ENCODE measurements around the gene PEX16. TPM values are rescaled to one million over a fixed set of nuclear protein-coding genes. Genes with fewer than 3 reads are reported as not detected.
A peak's percentile ranks its signal among the peaks of the same experiment; 100 is the strongest.

The PEX16 gene
- total RNA-seq, 2 experiments from 2014 or later = 28.6 to 32.5 TPM

DNA sequence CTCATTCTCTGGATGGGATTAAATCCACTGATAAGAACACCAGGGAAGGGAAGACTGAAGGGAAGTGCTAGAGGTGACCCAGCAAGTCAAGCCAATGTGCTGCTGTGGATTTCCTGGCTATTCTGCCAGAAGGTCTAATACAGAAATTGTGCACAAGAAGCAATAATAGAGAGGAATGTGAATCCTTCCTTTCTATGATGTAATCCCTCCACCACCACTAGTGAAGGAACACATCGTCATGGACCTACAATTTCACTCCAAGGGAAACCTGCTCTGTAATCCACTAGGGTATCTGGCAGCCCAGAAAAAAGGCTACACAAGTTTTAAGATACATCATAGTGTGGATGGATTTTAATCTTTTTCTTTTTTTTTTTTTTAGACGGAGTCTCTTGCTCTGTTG is 22.2 kb upstream of the PEX16 start:
- H3K27ac Mint-ChIP-seq = no peak overlapping the region
- H3K27me3 Mint-ChIP-seq (ENCODE audit: low read depth) = no peaks in the 10 kb centered on the region
- intact Hi-C loops (cut with micrococcal nuclease) = no loop called here
- CTCF ChIA-PET = interaction anchor here (0.7 to 1.2 kb wide), 2 partner anchors 24 to 590 kb away, joined by 3 read pairs; no protein-coding TSS in a partner anchor
- DNase-seq = no peak
- peaks cover 5% of the 10 kb centered on the region for H3K36me3 Mint-ChIP-seq (ENCODE audit: low read depth)
- no peaks in the 10 kb centered on the region for H3K9me3 Mint-ChIP-seq
- H3K4me1 Mint-ChIP-seq (ENCODE audit: low read depth) = peaks cover 5% of the 10 kb centered on the region
- no peak overlapping the region for H3K4me3 Mint-ChIP-seq

- CTCF ChIA-PET = no interaction called here
- Mint-ChIP-seq H3K4me3 (no peak overlapping the region), H3K36me3 (ENCODE audit: low read depth) (no peaks in the 10 kb centered on the region), H3K9me3 (no peaks in the 10 kb centered on the region), H3K27ac (no peak overlapping the region), H3K4me1 (ENCODE audit: low read depth) (peaks cover 5% of the 10 kb centered on the region), H3K27me3 (ENCODE audit: low read depth) (no peaks in the 10 kb centered on the region)
- intact Hi-C loops (cut with micrococcal nuclease) = no loop called here
- no peak for DNase-seq
Measured at GRCh38 chr11:45937916-45938315, 20.2 kb upstream of the PEX16 start.

GRCh38 chr11:45936511-45937054 is 18.9 kb upstream of the PEX16 start:
- CTCF ChIA-PET = interaction anchor here (1.2 kb wide), 1 partner anchor 29 kb away, joined by 5 read pairs; no protein-coding TSS in a partner anchor
- Mint-ChIP-seq H3K4me1 (ENCODE audit: low read depth) (peaks cover 4% of the 10 kb centered on the region), H3K9me3 (no peaks in the 10 kb centered on the region), H3K36me3 (ENCODE audit: low read depth) (no peaks in the 10 kb centered on the region), H3K27ac (no peak overlapping the region), H3K4me3 (no peak overlapping the region), H3K27me3 (ENCODE audit: low read depth) (no peaks in the 10 kb centered on the region)
- DNase-seq = no peak
- intact Hi-C loops (cut with micrococcal nuclease) = no loop called here

- H3K27ac Mint-ChIP-seq = no peak overlapping the region
- H3K4me1 Mint-ChIP-seq (ENCODE audit: low read depth) = peaks cover 7% of the 10 kb centered on the region
- CTCF ChIA-PET = interaction anchor here (1.2 kb wide), 1 partner anchor 31 kb away, joined by 3 read pairs; no protein-coding TSS in a partner anchor
- no peak for DNase-seq
- no peaks in the 10 kb centered on the region for H3K27me3 Mint-ChIP-seq (ENCODE audit: low read depth)
- no peaks in the 10 kb centered on the region for H3K9me3 Mint-ChIP-seq
- no peaks in the 10 kb centered on the region for H3K36me3 Mint-ChIP-seq (ENCODE audit: low read depth)
- H3K4me3 Mint-ChIP-seq = no peak overlapping the region
- intact Hi-C loops (cut with micrococcal nuclease) = no loop called here
Measured at GRCh38 chr11:45935349-45936064, 17.8 kb upstream of the PEX16 start.

DNA sequence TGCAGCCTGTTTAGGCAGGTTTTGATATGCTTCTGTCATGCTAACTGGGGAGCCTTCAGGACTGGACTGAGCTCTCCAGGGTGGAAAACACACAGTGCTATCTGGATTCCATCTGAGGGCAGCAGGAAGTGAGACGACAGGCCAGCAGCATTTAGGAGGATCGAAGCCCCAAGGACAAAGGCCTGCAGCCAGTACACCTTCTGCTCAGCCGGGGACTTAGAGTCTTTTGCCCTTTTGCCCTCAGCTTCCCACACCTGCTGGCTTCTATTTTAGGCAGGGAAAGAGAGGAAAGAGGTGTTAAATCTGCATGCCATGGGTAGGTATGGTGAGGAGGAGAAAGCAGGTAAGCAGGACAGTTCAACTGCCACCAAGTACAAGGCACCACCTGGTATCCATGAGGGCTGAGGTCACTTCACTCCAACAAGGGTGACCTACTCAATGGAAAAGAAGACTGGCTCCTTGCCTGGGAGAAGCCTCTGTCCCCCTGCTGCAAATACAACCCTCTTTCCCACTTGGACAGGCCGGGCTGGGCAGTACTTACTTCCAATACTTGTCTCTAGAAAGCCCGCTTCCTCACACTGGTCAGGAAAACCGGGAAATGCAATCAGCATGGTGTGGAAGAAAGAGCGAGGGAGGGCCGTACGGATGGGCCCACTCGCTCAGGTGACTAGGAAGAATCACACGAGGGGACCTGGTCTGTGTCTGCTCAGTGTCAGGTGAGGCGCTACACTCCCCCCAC is 17.1 kb upstream of the PEX16 start:
- no peak overlapping the region for H3K27ac Mint-ChIP-seq

GRCh38 chr11:45933846-45934579 is 16.3 kb upstream of the PEX16 start:
- intact Hi-C loops (cut with micrococcal nuclease) = no loop called here
- H3K27ac Mint-ChIP-seq = no peak overlapping the region
- CTCF ChIA-PET = no interaction called here
- no peaks in the 10 kb centered on the region for H3K36me3 Mint-ChIP-seq (ENCODE audit: low read depth)
- DNase-seq = no peak
- H3K4me3 Mint-ChIP-seq = no peak overlapping the region
- no peaks in the 10 kb centered on the region for H3K9me3 Mint-ChIP-seq
- H3K27me3 Mint-ChIP-seq (ENCODE audit: low read depth) = no peaks in the 10 kb centered on the region
- peaks cover 19% of the 10 kb centered on the region for H3K4me1 Mint-ChIP-seq (ENCODE audit: low read depth)

More for the DNA sequence above, 17.1 kb upstream of the PEX16 start:
- no peaks in the 10 kb centered on the region for H3K27me3 Mint-ChIP-seq (ENCODE audit: low read depth)
- no peaks in the 10 kb centered on the region for H3K9me3 Mint-ChIP-seq
- no peaks in the 10 kb centered on the region for H3K36me3 Mint-ChIP-seq (ENCODE audit: low read depth)
- intact Hi-C loops (cut with micrococcal nuclease) = no loop called here
- CTCF ChIA-PET = interaction anchor here (1.2 kb wide), 1 partner anchor 32 kb away, joined by 3 read pairs; no protein-coding TSS in a partner anchor
- H3K4me3 Mint-ChIP-seq = no peak overlapping the region
- no peak for DNase-seq
- H3K4me1 Mint-ChIP-seq (ENCODE audit: low read depth) = peaks cover 15% of the 10 kb centered on the region

- H3K9me3 Mint-ChIP-seq = no peaks in the 10 kb centered on the region
- no peak overlapping the region for H3K4me3 Mint-ChIP-seq
- CTCF ChIA-PET = interaction anchor here (0.6 kb wide), 1 partner anchor 242 kb away, joined by 4 read pairs; no protein-coding TSS in a partner anchor
- intact Hi-C loops (cut with micrococcal nuclease) = no loop called here
- no peaks in the 10 kb centered on the region for H3K36me3 Mint-ChIP-seq (ENCODE audit: low read depth)
- H3K4me1 Mint-ChIP-seq (ENCODE audit: low read depth) = peaks cover 19% of the 10 kb centered on the region
- no peak for DNase-seq
- no peaks in the 10 kb centered on the region for H3K27me3 Mint-ChIP-seq (ENCODE audit: low read depth)
- peak overlapping the region; percentile 41 for H3K27ac Mint-ChIP-seq
Measured at GRCh38 chr11:45933131-45933831, 15.6 kb upstream of the PEX16 start.

DNA sequence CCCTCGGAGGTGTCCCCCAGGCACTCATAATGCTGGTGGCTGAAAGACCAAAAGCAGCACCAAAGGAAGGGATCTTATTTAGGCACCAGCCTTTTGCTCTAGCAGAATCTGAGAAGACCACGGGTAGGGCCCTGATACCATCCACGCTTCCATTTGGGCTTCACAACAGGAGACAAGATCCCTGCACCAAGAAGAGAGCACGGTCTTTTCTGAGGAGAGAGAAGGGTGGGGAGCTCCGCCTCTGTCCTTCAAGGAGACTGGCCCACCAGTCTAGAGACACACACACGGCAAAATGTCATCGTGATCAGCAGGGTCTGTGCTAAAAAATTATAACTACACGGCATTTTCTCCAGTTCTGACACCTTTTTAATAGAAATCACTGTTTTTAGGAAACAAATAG is 14.5 kb upstream of the PEX16 start:
- H3K27ac Mint-ChIP-seq = no peak overlapping the region
- no peaks in the 10 kb centered on the region for H3K27me3 Mint-ChIP-seq (ENCODE audit: low read depth)
- intact Hi-C loops (cut with micrococcal nuclease) = no loop called here
- no peaks in the 10 kb centered on the region for H3K9me3 Mint-ChIP-seq
- CTCF ChIA-PET = interaction anchor here (0.6 kb wide), 1 partner anchor 243 kb away, joined by 4 read pairs; no protein-coding TSS in a partner anchor
- no peak for DNase-seq
- H3K4me3 Mint-ChIP-seq = no peak overlapping the region
- peaks cover 19% of the 10 kb centered on the region for H3K4me1 Mint-ChIP-seq (ENCODE audit: low read depth)
- no peaks in the 10 kb centered on the region for H3K36me3 Mint-ChIP-seq (ENCODE audit: low read depth)

GRCh38 chr11:45931739-45932138 is 14.1 kb upstream of the PEX16 start:
- Mint-ChIP-seq H3K27me3 (ENCODE audit: low read depth) (no peaks in the 10 kb centered on the region), H3K4me3 (no peak overlapping the region), H3K4me1 (ENCODE audit: low read depth) (peaks cover 19% of the 10 kb centered on the region), H3K27ac (peak overlapping the region; percentile 0), H3K36me3 (ENCODE audit: low read depth) (no peaks in the 10 kb centered on the region), H3K9me3 (no peaks in the 10 kb centered on the region)
- CTCF ChIA-PET = interaction anchor here (1.8 kb wide), 1 partner anchor 75 kb away, joined by 7 read pairs; no protein-coding TSS in a partner anchor
- no peak for DNase-seq
- intact Hi-C loops (cut with micrococcal nuclease) = no loop called here

- Mint-ChIP-seq H3K4me1 (ENCODE audit: low read depth) (peaks cover 19% of the 10 kb centered on the region), H3K27ac (peak overlapping the region; percentile 0), H3K9me3 (no peaks in the 10 kb centered on the region), H3K4me3 (no peak overlapping the region), H3K27me3 (ENCODE audit: low read depth) (no peaks in the 10 kb centered on the region), H3K36me3 (ENCODE audit: low read depth) (no peaks in the 10 kb centered on the region)
- intact Hi-C loops (cut with micrococcal nuclease) = no loop called here
- no peak for DNase-seq
- CTCF ChIA-PET = interaction anchor here (1.8 kb wide), 1 partner anchor 75 kb away, joined by 7 read pairs; no protein-coding TSS in a partner anchor
Measured at GRCh38 chr11:45930951-45931570, 13.4 kb upstream of the PEX16 start.

DNA sequence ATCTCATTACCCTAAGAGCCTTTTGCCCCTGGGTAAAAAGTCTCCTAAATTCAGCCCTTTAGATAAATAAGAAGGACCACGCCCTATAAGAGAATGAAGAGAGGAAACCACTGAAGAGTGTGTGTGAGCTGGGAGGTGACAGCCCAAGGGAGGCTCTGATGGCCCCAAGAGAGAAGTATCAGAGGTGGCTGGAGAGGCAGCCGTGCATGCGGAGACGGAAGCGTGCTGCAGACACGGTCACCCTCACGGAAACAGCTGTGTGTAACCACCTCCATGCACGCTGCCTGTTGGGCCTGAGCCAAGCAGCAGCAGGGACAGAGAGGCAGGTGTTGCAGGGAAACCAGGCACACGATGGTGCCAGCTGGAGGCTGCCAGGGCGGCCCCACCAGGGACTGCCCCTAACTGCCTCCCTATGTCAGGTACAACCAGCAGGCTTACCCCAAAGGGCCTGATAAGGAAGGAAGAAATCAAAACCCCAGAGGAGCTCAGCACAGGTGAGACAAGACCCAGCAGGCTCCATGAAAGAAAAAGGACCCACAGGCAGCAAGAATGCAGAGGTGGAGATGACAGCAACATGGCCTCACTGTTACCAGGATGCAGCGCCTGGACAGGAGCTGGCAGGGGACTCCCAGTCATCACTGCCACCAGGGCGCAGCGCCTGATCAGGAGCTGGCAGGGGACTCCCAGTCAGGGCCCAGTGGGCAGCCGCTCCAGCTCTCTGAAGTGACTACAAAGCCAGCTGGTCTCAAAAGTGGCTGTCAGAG is 12.5 kb upstream of the PEX16 start:
- Mint-ChIP-seq H3K9me3 (no peaks in the 10 kb centered on the region), H3K4me3 (no peak overlapping the region), H3K27me3 (ENCODE audit: low read depth) (no peaks in the 10 kb centered on the region), H3K36me3 (ENCODE audit: low read depth) (no peaks in the 10 kb centered on the region), H3K4me1 (ENCODE audit: low read depth) (peaks cover 19% of the 10 kb centered on the region), H3K27ac (peak overlapping the region; percentile 2)
- intact Hi-C loops (cut with micrococcal nuclease) = no loop called here
- CTCF ChIA-PET = interaction anchor here (1.1 to 1.8 kb wide), 2 partner anchors 11 to 76 kb away, joined by 3 to 7 read pairs; no protein-coding TSS in a partner anchor
- peak; percentile 57 for DNase-seq
